CD8-positive, alpha-beta memory T cell (primary cell): ENCODE results near the gene NT5M. TPM values are rescaled to one million over a fixed set of nuclear protein-coding genes. Genes with fewer than 3 reads are reported as not detected.
"Not testable (repeated sequence)": the region's sequence is repeated elsewhere in the genome, so short reads cannot be mapped to it uniquely, and the experiment has no call there.

Experiments
- CTCF ChIA-PET: fragments of 350-600 bp; sonication (Branson Sonifier 250); formaldehyde crosslinking; loops from one replicate; lab custom pipeline; 2021; ENCODE audit warnings: antibody characterized with exemption; lab: Charles Lee
- POLR2A ChIA-PET: fragments of 350-600 bp; sonication (Branson Sonifier 250); formaldehyde crosslinking; loops from one replicate; lab custom pipeline; 2021; ENCODE audit warnings: antibody characterized with exemption; lab: Charles Lee
- DNase-seq, 5 donors: peaks; one replicate each; pipeline versions ENCODE4 v3.0.0 to v3.0.0-alpha.2; 2020 to 2022; ENCODE audit warnings: mixed read lengths in 1 of 5
- H3K27ac ChIP-seq: one replicate; pipeline ENCODE4 v1.7.0; 2013; ENCODE audit warnings: low read depth, mild to moderate bottlenecking, low read length, moderate library complexity
- H3K27me3 ChIP-seq: 2 replicates; pipeline ENCODE4 v1.7.0; 2013; ENCODE audit warnings: low read length, mild to moderate bottlenecking; ENCODE audit not compliant: insufficient read depth, poor library complexity, severe bottlenecking
- H3K36me3 ChIP-seq: 2 replicates; pipeline ENCODE4 v1.7.0; 2013; ENCODE audit warnings: mild to moderate bottlenecking, low read length, moderate library complexity; ENCODE audit not compliant: insufficient read depth
- H3K4me1 ChIP-seq: 2 replicates; pipeline ENCODE4 v1.7.0; 2013; ENCODE audit warnings: mild to moderate bottlenecking, low read length, moderate library complexity; ENCODE audit not compliant: insufficient read depth
- H3K4me3 ChIP-seq: 2 replicates; pipeline ENCODE4 v1.7.0; 2013; ENCODE audit warnings: mild to moderate bottlenecking, low read length
- H3K9me3 ChIP-seq: 2 replicates; pipeline ENCODE4 v1.7.0; 2013; ENCODE audit warnings: mild to moderate bottlenecking, low read length
- H3K27ac Mint-ChIP-seq, 8 donors: one replicate each; pipeline ENCODE4 v1.8.0; 2020 to 2021; ENCODE audit warnings: mixed read lengths in 8 of 8, mild to moderate bottlenecking in 6 of 8, inconsistent platforms in 3 of 8, moderate library complexity in 3 of 8
- H3K27me3 Mint-ChIP-seq, 2 donors: one replicate each; pipeline ENCODE4 v1.8.0; 2020 to 2021; ENCODE audit warnings: mixed read lengths in 2 of 2, mild to moderate bottlenecking in 1 of 2, moderate library complexity in 1 of 2
- H3K36me3 Mint-ChIP-seq, 3 donors: one replicate each; pipeline ENCODE4 v1.8.0; 2020 to 2021; ENCODE audit warnings: mixed read lengths in 3 of 3, inconsistent platforms in 1 of 3, mild to moderate bottlenecking in 1 of 3
- H3K4me1 Mint-ChIP-seq, 3 donors: one replicate each; pipeline ENCODE4 v1.8.0; 2020 to 2021; ENCODE audit warnings: mixed read lengths in 3 of 3, inconsistent platforms in 1 of 3, mild to moderate bottlenecking in 1 of 3
- H3K4me3 Mint-ChIP-seq, 7 donors: one replicate each; pipeline ENCODE4 v1.8.0; 2020 to 2021; ENCODE audit warnings: mixed read lengths in 7 of 7, mild to moderate bottlenecking in 6 of 7, moderate library complexity in 4 of 7, inconsistent platforms in 2 of 7
- H3K9me3 Mint-ChIP-seq, 5 donors: one replicate each; pipeline ENCODE4 v1.8.0; 2020 to 2022; ENCODE audit warnings: mixed read lengths in 5 of 5, mild to moderate bottlenecking in 3 of 5, moderate library complexity in 2 of 5, inconsistent platforms in 1 of 5
- polyA plus RNA-seq: library from polyadenylated mRNA; unstranded; fragments of 300-500 nt; fragmentation: Illumina TruSeq; gene quantifications from one replicate; pipeline ENCODE4 v1.2.3, GENCODE V29; 2021
- total RNA-seq, 2 experiments: library from RNA; stranded (reverse); gene quantifications; one replicate each; pipeline ENCODE4 v1.2.3, GENCODE V29; 2021

NT5M gene
- total and polyA plus RNA-seq, 3 experiments from 2014 or later, result 3.0 to 6.6 (median 5.4) TPM

- CTCF ChIA-PET, result interaction anchor here (1.0 kb wide), 1 partner anchor 9 kb away, joined by 4 read pairs; the partner anchor contains the start of gene COPS3
These were observed 13.5 kb upstream of the NT5M start for GRCh38 chr17:17289701-17290100.

GRCh38 chr17:17295141-17295540 lies 8.0 kb upstream of the NT5M start:
- ChIA-PET CTCF (no interaction called here), POLR2A (no interaction called here)
- Mint-ChIP-seq H3K9me3 (no peaks in the 10 kb centered on the region), H3K4me3 (no peak overlapping the region), H3K27me3 (peaks cover 4 to 7% of the 10 kb centered on the region in 2 donors), H3K36me3 (no peaks in the 10 kb centered on the region), H3K27ac (no peak overlapping the region), H3K4me1 (peaks cover 0 to 2% (median 1%) of the 10 kb centered on the region in 3 donors)
- Histone ChIP-seq H3K4me3 (no peak overlapping the region), H3K4me1 (no peaks in the 10 kb centered on the region), H3K9me3 (no peaks in the 10 kb centered on the region), H3K27me3 (no peaks in the 10 kb centered on the region), H3K27ac (no peak overlapping the region), H3K36me3 (no peaks in the 10 kb centered on the region)
- DNase-seq, result no peak

More at GRCh38 chr17:17289701-17290100, 13.5 kb upstream of the NT5M start:
- Histone ChIP-seq H3K9me3 (no peaks in the 10 kb centered on the region), H3K27ac (no peak overlapping the region), H3K4me1 (no peaks in the 10 kb centered on the region), H3K4me3 (no peak overlapping the region), H3K27me3 (no peaks in the 10 kb centered on the region), H3K36me3 (no peaks in the 10 kb centered on the region)
- no peak overlapping the region for H3K27ac Mint-ChIP-seq
- H3K4me3 Mint-ChIP-seq, result no peak overlapping the region
- H3K4me1 Mint-ChIP-seq, result no peaks in the 10 kb centered on the region
- no peaks in the 10 kb centered on the region for H3K36me3 Mint-ChIP-seq
- POLR2A ChIA-PET, result no interaction called here
- peaks cover 0 to 3% of the 10 kb centered on the region in 2 donors for H3K27me3 Mint-ChIP-seq
- DNase-seq, result no peak
- H3K9me3 Mint-ChIP-seq, result peaks cover 0 to 2% (median 0%) of the 10 kb centered on the region in 5 donors

- no peaks in the 10 kb centered on the region for H3K9me3 ChIP-seq
- H3K27ac Mint-ChIP-seq, result no peak overlapping the region
- no peaks in the 10 kb centered on the region for H3K36me3 ChIP-seq
- no peaks in the 10 kb centered on the region for H3K27me3 ChIP-seq
- H3K4me3 Mint-ChIP-seq, result no peak overlapping the region
- no peak overlapping the region for H3K4me3 ChIP-seq
- no peaks in the 10 kb centered on the region for H3K36me3 Mint-ChIP-seq
- ChIA-PET CTCF (interaction anchor here (1.5 kb wide), 1 partner anchor 9 kb away, joined by 3 read pairs; no protein-coding TSS in a partner anchor), POLR2A (no interaction called here)
- peaks cover 6 to 9% of the 10 kb centered on the region in 2 donors for H3K27me3 Mint-ChIP-seq
- H3K27ac ChIP-seq, result no peak overlapping the region
- H3K4me1 ChIP-seq, result no peaks in the 10 kb centered on the region
- no peaks in the 10 kb centered on the region for H3K9me3 Mint-ChIP-seq
- no peak for DNase-seq
- peaks cover 2 to 7% (median 7%) of the 10 kb centered on the region in 3 donors for H3K4me1 Mint-ChIP-seq
These were observed 6.0 kb upstream of the NT5M start for GRCh38 chr17:17297217-17297616.

- Histone ChIP-seq H3K4me3 (no peak overlapping the region), H3K27me3 (no peaks in the 10 kb centered on the region), H3K27ac (no peak overlapping the region), H3K9me3 (no peaks in the 10 kb centered on the region), H3K4me1 (peaks cover 3% of the 10 kb centered on the region), H3K36me3 (no peaks in the 10 kb centered on the region)
- Mint-ChIP-seq H3K4me1 (peaks cover 6 to 13% (median 12%) of the 10 kb centered on the region in 3 donors), H3K9me3 (no peaks in the 10 kb centered on the region), H3K27ac (no peak overlapping the region), H3K36me3 (no peaks in the 10 kb centered on the region), H3K4me3 (no peak overlapping the region), H3K27me3 (peaks cover 6 to 9% of the 10 kb centered on the region in 2 donors)
- ChIA-PET POLR2A (no interaction called here), CTCF (no interaction called here)
- DNase-seq, result no peak
These were observed 5.1 kb upstream of the NT5M start for GRCh38 chr17:17298108-17298507.

GRCh38 chr17:17300624-17301568 lies 2.3 kb upstream of the NT5M start:
- peak overlapping the region; percentile 43 for H3K4me3 ChIP-seq
- no peaks in the 10 kb centered on the region for H3K36me3 Mint-ChIP-seq
- H3K27ac ChIP-seq, result no peak overlapping the region
- no peaks in the 10 kb centered on the region for H3K9me3 ChIP-seq
- H3K27ac Mint-ChIP-seq, result no peak overlapping the region
- peaks cover 26 to 35% (median 34%) of the 10 kb centered on the region in 3 donors for H3K4me1 Mint-ChIP-seq
- no peaks in the 10 kb centered on the region for H3K9me3 Mint-ChIP-seq
- peak; percentile 9 to 57 (median 19) for DNase-seq
- H3K27me3 ChIP-seq, result no peaks in the 10 kb centered on the region
- peak overlapping the region in 4 of 7 donors; percentile 8 to 73 (median 46) for H3K4me3 Mint-ChIP-seq
- H3K4me1 ChIP-seq, result peaks cover 25% of the 10 kb centered on the region
- no peaks in the 10 kb centered on the region for H3K36me3 ChIP-seq
- POLR2A ChIA-PET, result no interaction called here
- CTCF ChIA-PET, result no interaction called here
- peaks cover 6% of the 10 kb centered on the region in 2 donors for H3K27me3 Mint-ChIP-seq

- peak overlapping the region in 3 of 7 donors; percentile 24 to 89 (median 87) for H3K4me3 Mint-ChIP-seq
- POLR2A ChIA-PET, CTCF ChIA-PET: not testable (repeated sequence)
These were observed 1.5 kb upstream of the NT5M start for GRCh38 chr17:17301659-17302058.

GRCh38 chr17:17303847-17304490 lies 796 bp downstream of the NT5M start:
- CTCF ChIA-PET, result interaction anchor here (0.6 to 1.9 kb wide), 2 partner anchors 11 to 19 kb away, joined by 4 read pairs; no protein-coding TSS in a partner anchor
- peak overlapping the region; percentile 5 for H3K27ac ChIP-seq
- H3K9me3 ChIP-seq, result no peaks in the 10 kb centered on the region

More at GRCh38 chr17:17301659-17302058, 1.5 kb upstream of the NT5M start:
- H3K36me3 ChIP-seq, H3K27ac ChIP-seq, H3K27me3 ChIP-seq, H3K9me3 Mint-ChIP-seq, H3K36me3 Mint-ChIP-seq, DNase-seq, H3K9me3 ChIP-seq, H3K4me3 ChIP-seq, H3K27me3 Mint-ChIP-seq: not testable (repeated sequence)
- H3K4me1 ChIP-seq, result peaks cover 30% of the 10 kb centered on the region
- peak overlapping the region in 1 of 8 donors; percentile 31 for H3K27ac Mint-ChIP-seq
- peaks cover 27 to 36% (median 35%) of the 10 kb centered on the region in 3 donors for H3K4me1 Mint-ChIP-seq

More at GRCh38 chr17:17303847-17304490, 796 bp downstream of the NT5M start:
- Histone ChIP-seq H3K4me3 (peak overlapping the region; percentile 22), H3K36me3 (no peaks in the 10 kb centered on the region), H3K4me1 (peaks cover 30% of the 10 kb centered on the region), H3K27me3 (no peaks in the 10 kb centered on the region)
- POLR2A ChIA-PET, result interaction anchor here (2.4 kb wide), 1 partner anchor 24 kb away, joined by 10 read pairs; the partner anchor contains the start of gene COPS3
- DNase-seq, result no peak
- Mint-ChIP-seq H3K27me3 (peaks cover 6% of the 10 kb centered on the region in 2 donors), H3K4me3 (peak overlapping the region; percentile 78 to 91 (median 86)), H3K36me3 (no peaks in the 10 kb centered on the region), H3K4me1 (peaks cover 27 to 36% (median 35%) of the 10 kb centered on the region in 3 donors), H3K9me3 (no peaks in the 10 kb centered on the region), H3K27ac (peak overlapping the region; percentile 84 to 96 (median 94))
